CD4-positive, alpha-beta T cell treated with Interferon alpha-2 for 1 hour (primary cell): ENCODE data around the gene SMURF2.
"Not testable (repeated sequence)": the region's sequence is repeated elsewhere in the genome, so short reads cannot be mapped to it uniquely, and the experiment has no call there.

Experiments used
- DNase-seq, 2 donors: peaks; one replicate each; pipeline ENCODE4 v3.0.0-alpha.2; 2020 to 2022

Gene SMURF2

GRCh38 chr17:64664299-64664981 lies 2.3 kb upstream of the SMURF2 start:
- not testable (repeated sequence) for DNase-seq

DNA sequence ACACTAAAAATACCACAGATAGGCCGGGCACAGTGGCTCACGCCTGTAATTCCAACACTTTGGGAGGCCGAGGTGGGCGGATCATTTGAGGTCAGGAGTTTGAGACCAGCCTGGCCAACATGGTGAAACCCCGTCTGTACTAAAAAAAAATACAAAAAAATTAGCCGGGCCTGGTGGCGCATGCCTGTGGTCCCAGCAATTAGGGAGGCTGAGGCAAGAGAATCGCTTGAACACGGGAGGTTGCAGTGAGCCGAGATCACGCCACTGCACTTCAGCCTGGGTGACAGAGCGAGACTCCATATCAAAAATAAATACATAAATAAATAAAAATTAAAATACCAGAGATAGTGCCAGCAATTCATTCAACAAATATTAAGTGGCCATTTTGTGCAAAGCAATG lies 1.7 kb upstream of the SMURF2 start:
- not testable (repeated sequence) for DNase-seq

DNA sequence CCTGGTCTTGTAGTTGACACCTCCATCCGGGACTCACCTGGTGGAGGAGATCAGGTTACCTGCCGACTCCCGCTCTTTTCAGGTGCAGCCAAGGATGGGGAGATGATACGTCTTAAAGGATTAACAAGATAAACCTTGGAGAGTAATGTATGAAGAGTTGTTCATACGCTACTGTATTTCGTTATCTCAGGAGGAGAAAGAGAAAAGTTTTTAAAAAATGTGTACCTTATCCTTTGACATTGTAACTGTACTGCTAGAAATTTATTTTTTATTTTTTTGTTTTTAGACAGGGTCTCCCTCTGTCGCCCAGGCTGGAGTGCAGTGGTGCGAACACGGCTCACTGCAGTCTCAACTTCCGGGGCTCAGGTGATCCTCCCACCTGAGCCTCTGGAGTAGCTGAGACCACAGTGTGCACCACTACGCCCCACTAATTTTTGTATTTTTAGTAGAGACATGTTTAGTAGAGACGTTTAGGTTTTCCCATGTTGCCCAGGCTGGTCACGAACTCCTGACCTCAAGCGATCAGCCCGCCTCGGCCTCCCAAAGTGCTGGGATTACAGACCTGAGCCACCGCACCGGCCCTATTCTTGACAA lies 764 bp upstream of the SMURF2 start:
- DNase-seq: no peak

GRCh38 chr17:64661726-64661975 lies 456 bp downstream of the SMURF2 start:
- no peak for DNase-seq

DNA sequence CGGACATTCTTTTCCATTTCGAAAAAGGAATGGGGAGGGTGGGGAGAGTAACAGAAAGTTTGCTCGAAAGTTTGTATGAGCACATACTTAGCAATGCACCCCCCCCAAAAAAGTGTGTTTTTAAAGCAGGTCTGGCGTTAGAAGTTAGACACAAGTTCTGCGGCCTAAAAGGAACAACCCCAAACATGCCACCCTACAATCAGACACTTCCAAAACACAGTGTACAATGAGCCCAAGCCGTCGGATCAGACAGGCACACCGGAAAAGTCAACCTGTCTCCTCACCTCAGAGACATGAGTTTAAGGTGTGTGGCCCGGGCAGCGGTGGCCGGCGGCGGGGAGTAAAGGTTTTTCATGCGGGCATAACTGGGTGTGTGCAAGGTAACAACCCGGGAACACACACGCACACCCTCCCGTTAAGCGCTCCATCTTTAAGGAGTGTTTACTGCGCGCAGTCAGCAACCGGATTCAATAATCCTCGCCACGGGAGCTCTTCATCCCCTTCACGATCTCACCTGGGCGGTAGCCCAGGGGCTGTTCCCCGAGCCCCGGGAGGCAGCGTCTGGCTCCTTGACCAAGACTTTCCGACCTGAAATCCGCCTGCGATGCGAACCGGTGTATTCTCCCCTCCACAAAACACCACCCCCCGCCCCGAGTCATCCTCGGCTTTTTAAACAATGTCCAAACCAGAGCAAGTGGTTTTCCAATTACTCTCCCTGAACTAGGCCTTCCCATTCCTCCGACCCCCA lies 955 bp downstream of the SMURF2 start:
- peak in 1 of 2 donors; percentile 25 for DNase-seq

- peak in 1 of 2 donors; percentile 8 for DNase-seq
Measured at GRCh38 chr17:64660195-64660977, 1.7 kb downstream of the SMURF2 start.

GRCh38 chr17:64658931-64659330 lies 3.2 kb downstream of the SMURF2 start:
- peak in 1 of 2 donors; percentile 17 for DNase-seq

- no peak for DNase-seq
Measured at GRCh38 chr17:64657610-64658125, 4.4 kb downstream of the SMURF2 start.

DNA sequence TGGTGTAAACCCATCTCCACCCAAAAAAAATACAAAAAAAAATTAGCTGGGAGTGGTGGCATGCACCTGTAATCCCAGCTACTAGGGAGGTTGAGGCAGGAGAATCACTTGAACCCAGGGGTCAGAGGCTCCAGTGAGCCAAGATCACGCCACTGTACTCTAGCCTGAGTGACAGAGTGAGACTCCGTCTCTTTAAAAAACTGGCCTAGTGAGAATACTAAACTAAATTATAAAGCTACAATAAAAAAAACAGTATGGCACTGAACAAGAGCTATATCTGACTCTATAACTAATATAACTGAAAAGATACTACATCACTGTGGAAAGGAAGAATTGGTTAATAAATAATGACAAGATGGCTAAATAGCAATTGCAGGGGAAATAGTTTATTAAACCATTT lies 6.4 kb downstream of the SMURF2 start:
- DNase-seq: no peak

- DNase-seq: no peak
Measured at GRCh38 chr17:64653985-64654355, 8.1 kb downstream of the SMURF2 start.

GRCh38 chr17:64653325-64653984 lies 8.7 kb downstream of the SMURF2 start:
- no peak for DNase-seq

DNA sequence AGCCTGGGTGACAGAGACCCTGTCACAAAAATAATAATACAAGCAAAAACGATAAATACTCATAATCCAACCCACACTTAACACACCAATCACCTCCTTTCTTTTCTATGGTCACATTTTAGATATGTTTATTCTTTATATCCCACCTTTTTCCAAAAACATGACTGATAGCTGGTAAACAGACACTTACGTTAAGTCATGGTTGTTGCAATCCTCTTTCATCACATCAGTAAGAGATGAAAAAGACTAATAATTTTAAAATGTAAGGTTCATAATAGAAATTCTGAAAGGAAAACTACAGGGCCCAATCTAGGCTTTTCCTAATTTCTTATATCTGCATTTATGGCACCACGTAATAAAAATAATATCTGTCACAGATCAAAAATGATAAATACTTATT lies 10.2 kb downstream of the SMURF2 start:
- DNase-seq: no peak

DNA sequence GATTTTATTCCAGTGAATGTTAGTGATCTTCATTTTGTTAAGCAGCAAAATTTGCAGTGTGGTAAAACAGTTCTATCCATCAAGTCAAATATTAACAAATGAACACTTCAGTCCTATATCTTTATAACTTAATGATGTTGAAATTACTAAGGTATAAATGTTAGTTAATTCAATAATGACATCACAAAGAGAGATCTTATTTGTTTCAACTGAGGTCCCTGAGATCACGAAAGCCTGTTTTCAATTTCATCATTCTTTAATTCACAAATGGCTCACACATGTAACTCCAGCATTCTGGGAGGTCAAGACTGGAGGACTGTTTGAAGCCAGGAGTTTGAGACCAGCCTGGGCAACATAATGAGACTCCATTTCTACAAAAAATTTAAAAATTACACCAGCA lies 13.9 kb downstream of the SMURF2 start:
- no peak for DNase-seq

- no peak for DNase-seq
Measured at GRCh38 chr17:64647817-64648216, 14.3 kb downstream of the SMURF2 start.

DNA sequence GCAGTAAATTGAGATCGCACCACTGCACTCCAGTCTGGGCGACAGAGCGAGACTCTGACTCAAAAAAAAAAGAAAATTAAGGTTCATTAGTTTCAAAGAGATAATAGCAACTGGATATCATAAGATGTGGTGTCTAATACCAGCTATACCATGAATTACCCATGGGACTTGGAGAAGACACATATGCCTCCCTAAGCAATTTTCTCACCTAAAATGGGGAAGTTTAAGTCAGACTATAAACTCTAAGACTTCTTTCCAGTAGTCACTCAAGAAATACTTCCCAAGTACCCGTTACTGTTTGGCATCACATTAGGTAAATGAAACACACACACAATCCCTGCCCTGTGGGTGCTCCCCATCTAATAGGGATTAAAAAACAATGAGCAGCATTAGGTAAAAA lies 22.6 kb downstream of the SMURF2 start:
- no peak for DNase-seq

DNA sequence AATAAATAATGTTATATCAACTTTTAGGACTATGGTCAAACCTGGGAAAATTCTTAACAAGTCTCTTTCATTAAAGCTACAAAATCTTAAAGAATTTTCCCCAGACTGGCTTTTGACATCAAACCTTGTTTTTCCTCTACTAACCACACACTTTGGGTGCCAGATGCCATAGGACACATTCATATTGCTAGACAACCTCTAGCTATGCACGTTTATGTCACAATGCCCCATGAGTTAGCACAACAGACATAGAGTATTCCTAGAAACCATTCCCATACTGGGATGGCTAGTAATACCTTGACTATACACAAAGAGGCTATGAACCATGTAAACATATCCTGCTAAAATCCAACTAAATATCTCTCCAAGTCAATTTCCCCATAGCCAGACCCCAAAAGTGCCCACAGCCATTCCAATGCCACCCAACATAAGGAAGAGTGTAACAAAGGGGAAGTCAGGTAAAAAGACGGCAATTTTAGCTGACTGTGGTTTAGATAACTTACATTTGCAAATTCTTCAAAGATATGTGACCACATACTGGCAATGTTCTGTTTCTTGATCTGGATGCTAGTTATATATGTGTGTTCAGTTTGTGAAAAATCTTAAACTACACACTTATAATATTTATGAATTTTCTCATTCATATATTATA lies 23.4 kb downstream of the SMURF2 start:
- DNase-seq: no peak

DNA sequence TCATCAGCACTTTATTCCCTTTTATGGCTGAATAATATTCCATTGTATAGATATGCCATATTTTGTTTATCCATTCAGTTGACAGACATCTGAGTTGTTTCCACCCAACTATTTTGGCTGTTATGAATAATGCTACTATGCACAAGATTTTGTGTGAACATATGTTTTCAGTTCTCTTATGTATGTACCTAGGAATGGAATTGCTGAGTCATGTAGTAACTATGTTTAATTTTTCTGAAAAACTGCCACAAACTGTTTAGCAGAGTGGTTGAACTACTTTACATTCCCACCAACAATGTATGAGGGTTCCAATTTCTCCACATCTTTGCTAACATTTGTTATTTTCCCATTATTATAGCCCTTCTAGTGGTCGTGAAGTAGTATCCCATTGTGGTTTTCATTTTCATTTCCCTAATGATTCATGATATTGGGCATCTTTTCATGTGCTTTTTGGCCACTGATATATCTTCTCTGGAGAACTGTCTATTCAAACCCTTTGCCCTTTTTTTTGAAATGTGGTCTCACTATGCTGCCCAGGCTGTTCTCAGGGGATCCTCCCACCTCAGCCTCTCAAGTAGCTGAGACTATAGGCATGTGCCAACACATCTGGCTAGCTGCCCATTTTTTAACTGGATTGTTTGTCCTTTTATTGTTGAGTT lies 26.3 kb downstream of the SMURF2 start:
- DNase-seq: no peak

- DNase-seq: no peak
Measured at GRCh38 chr17:64634218-64634617, 27.9 kb downstream of the SMURF2 start.

GRCh38 chr17:64632606-64633005 lies 29.5 kb downstream of the SMURF2 start:
- no peak for DNase-seq

DNA sequence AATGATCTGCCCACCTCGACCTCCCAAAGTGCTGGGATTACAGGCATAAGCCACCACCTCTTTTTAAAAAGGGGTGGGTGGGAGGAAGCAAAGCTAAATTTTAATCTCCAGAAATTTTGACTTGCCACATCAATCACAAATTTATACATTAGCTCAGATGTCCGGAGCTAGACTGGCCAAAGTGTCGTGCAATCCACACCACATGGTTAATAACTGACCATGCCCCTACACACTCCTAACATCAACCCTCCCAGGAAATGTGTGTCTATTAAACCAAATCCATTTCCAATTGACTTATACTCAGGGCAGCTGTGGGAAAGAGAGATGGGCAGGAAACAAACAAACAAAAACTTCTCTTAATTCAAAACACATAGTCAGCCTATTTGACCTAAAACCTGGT lies 29.9 kb downstream of the SMURF2 start:
- no peak for DNase-seq

GRCh38 chr17:64630309-64631223 lies 31.5 kb downstream of the SMURF2 start:
- DNase-seq: no peak
